GM21367 (cell line): ENCODE data around the gene CCDC158.
"Not testable (repeated sequence)": the region's sequence is repeated elsewhere in the genome, so short reads cannot be mapped to it uniquely, and the experiment has no call there.

Experiments
- ATAC-seq: cut with Tn5 transposase; IDR thresholded peaks from one replicate; pipeline ENCODE4 v1.9.1; 2021; ENCODE audit not compliant: unreplicated experiment

Gene CCDC158

DNA sequence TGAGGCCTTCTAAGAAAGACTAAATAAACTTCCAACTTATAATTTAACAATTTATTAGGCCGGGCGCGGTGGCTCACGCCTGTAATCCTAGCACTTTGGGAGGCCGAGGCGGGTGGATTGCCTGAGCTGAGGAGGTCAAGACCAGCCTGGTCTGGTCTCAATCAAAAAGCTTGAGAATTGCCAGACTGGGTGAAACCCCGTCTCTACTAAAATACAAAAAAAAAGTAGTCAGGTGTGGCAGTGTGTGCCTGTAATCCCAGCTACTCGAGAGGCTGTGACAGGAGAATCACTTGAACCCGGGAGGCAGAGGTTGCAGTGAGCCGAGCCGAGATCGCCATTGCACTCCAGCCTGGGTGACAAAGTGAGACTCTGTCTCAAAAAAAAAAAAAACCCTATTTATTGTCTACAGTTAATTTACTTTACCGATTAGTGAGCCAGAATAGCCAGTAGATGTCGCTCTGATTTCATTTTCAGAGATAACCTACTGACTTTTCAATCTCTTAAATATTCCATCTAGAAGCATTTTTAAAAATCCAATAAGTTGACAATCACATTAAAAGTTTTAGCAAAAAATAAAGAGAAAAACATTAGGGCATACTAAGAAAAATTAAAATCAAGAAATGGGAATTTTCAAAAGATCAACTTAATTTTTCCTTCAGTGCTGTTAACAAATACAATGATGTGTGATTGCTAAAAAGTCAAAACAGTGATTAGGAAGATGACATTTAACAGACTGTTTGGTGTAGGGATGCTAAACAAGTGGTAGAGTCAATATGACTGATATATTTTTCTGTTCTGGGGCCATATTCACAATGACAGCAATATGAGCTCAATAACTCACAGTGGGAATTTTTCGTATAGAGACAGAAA is 9.8 kb upstream of the CCDC158 start:
- ATAC-seq = no peak

DNA sequence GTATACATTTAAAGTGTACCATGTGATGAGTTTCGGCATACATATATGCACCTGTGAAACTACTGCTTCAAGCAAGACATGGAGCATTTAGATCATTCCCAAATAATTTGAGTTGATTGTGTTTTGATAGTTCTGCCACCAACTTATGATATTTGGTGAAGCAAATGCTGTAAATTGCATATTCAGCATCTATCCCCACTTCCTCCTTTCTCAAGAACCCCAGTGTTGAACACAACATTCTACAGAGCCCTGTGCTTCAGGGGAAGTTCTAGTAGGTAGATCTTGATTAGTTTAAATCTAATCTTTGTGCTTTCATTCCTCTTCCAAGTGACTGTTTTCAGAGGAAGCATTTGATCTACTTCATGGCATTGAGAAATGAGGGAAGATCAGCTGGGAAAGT is 8.7 kb upstream of the CCDC158 start:
- ATAC-seq = no peak

DNA sequence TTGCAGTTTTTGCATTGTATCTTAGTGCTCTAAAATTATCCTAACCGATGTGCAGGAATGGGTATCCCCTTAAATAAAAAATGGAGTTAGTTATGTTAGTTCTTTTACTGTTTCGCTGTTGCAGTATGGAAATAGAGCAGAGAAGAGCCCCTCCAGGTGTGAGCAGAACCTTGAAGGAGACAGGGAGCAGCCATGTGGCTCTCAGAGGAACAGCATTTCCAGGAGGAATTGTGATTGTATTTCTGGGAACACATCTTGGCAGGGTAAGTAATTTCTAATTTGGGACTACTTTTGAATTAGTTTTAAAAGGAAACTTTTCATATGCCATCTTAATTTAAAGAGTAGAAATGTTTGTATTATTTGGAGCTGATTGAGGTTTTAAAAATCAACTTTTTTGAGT is 5.3 kb upstream of the CCDC158 start:
- no peak for ATAC-seq

GRCh38 chr4:76423159-76423558 is 2.2 kb upstream of the CCDC158 start:
- ATAC-seq = not testable (repeated sequence)

- no peak for ATAC-seq
Measured at GRCh38 chr4:76420188-76420761, 666 bp downstream of the CCDC158 start.

DNA sequence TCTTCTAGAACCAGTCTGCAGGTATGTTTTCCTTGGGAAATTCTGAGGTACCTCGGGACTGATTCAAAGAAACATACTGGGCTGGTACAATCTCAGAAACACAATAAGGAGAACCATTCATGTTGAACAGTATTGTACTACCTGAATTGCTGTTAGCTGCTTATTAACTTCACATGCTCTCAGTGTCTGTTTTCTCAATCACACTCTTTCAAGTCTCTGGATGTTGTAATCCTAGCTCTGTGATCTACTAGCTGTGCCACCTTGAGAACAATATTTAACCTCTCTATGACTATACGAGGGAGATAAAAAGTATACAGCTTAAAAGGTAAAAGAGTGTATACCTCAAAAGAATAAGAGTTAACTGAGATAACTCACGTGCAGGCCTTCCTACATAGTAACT is 10.3 kb downstream of the CCDC158 start:
- ATAC-seq = no peak

DNA sequence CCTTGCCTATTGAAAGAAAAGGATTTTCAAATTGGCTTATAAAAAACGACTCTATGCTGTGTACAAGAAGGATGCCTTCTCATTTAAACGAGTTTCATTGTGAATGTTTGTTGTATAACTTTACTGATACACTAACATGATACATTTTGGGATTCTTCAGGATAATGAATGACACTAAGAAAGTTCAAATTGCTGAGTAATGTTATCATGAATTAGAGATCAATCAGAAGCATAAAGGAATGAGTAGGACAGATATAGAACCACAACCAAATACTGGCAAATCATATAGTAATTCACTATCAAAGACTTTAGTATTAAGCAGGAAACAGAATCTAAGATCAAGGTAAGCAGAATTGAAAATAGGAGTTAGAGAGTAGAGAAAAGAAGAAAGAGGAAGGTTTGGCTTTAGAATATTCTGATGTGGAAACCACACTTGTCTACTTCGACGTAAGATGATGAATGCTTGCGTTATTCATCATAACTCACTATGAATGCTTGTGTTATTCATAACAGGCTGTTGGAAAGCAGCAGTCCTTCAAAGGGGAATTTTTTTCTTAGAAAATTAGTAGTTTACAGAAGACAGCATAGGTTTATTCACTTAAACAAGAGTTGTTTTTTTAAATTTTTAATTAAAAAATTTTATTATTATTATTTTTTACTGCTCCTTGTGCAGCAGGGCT is 13.4 kb downstream of the CCDC158 start:
- no peak for ATAC-seq

DNA sequence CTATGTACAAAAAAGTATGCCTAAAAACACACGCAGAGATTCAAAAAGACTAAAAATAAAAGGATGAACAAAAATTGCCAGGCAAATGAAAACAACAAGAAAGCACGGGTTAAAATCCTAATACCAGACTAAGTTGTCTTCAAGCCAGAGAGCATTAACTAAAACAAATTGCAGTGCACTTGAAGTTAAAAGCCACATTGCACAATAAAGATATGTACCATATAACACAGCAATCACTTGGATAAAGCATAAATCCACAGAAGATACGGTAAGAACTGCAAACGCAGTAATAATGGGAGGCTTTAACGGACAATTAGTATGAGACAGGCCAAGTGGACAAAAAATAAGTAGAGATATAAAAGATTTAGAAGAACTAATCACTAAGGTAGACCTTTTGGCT is 14.9 kb downstream of the CCDC158 start:
- no peak for ATAC-seq

GRCh38 chr4:76401654-76402053 is 19.3 kb downstream of the CCDC158 start:
- no peak for ATAC-seq

- ATAC-seq = no peak
Measured at GRCh38 chr4:76388160-76388908, 32.6 kb downstream of the CCDC158 start.

DNA sequence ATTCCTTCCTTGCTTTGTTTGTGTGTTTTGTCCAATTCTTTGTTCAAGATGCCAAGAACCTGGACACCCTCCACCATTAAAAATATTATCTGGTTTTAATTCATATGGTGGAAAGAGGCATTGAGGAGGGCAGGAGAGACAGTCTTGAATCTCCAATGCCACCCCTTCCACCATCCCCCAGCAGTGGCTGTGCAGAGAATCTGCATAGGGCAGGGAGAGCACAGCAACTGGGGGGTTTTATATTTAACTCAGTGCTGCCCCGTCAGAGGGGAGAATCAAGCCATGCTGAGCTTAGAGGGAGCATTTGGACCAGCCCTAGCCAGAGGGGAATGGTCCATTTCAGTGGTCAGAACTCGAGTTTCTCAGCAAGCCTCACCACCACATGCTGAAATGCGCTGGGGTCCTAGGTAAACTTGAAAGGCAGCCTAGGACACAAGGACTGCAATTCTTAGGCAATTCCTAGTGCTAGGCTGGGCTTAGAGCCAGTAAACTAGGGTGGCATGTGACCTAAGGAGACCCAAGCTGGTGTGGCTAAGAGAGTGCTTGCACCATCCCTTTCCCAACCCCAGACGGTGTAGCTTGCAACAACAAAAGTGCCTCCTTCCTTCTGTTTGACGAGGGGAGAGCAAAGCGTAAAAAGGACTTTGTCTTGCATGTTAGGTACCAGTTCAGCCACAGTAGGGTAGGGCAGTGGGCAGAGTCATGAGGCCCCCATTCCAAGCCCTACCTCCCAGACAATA is 34.2 kb downstream of the CCDC158 start:
- no peak for ATAC-seq

- no peak for ATAC-seq
Measured at GRCh38 chr4:76385974-76386373, 35.0 kb downstream of the CCDC158 start.

DNA sequence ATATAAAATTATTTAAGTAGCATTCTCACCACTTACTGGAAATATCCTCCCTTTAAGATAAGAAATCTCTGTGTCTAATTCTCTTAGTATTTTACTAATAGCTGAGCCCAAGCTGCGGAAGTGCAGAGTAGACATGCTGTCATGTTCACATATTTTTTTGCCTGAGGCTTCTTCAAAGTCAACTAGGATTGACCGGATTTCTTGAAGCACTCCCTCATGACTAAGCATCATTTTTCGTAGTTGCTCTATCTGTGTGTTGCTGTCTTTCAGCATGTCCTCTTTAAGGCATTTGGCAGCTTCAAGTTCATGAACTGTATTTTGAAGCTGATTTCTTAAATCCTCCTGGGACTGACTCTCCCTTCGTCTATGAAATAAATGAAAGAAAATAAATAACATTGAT is 36.9 kb downstream of the CCDC158 start:
- no peak for ATAC-seq

- no peak for ATAC-seq
Measured at GRCh38 chr4:76383001-76383400, 37.9 kb downstream of the CCDC158 start.

DNA sequence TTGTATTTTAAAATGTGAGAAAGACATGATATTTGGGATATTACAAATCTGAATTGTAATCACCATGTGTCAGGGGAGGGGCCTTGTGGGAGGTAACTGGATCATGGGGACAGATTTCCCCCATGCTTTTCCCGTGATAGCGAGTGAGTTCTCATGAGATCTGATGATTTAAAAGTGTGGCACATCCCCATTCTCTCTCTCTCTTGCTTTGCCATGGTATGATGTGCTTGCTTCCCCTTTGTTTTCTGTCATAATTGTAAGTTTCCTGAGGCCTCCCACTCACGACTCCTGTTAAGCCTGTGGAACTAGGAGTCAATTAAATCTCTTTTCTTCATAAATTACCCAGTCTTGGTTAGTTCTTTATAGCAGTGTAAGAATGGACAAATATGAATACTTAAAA is 39.0 kb downstream of the CCDC158 start:
- no peak for ATAC-seq

GRCh38 chr4:76380561-76380960 is 40.4 kb downstream of the CCDC158 start:
- no peak for ATAC-seq

DNA sequence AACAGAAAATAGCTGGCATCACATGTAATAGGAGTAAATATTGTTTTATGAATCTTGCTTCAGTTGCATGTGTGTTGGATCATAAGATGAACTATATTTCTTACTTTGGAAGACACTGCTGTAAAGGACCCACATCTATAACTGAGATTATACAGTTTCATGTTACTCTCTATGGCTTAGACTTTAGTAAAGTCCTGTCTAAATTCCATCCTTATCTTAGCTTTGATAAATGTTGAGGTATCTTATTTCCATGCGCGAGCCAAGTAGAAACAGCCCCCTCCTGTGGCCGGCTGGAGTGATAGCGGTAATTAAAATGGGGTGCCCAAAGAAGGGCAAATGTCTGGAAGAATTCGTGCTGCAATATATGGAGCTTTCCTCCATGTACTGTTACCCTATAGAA is 43.0 kb downstream of the CCDC158 start:
- no peak for ATAC-seq

DNA sequence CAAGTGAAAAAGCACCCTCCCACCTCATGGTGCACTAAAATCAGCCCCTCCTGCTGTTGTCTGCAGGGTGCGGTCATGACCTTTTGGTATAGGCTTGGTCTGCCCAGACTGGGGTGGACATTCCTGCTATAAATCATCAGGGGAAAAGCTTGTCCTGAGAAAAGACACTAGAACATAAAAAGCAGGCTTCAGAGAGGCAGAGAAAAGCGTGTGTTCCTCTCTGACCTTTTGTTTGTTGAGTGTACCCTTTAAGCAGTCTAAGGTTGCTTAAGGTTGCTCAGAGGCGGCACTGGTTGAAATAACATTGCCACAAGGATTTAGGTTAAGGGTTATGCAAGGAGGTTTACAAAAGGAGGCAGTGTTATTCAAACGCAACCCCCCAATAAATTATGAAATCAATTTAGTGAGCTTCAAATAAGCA is 43.5 kb downstream of the CCDC158 start:
- ATAC-seq = no peak

- no peak for ATAC-seq
Measured at GRCh38 chr4:76376534-76376933, 44.4 kb downstream of the CCDC158 start.

DNA sequence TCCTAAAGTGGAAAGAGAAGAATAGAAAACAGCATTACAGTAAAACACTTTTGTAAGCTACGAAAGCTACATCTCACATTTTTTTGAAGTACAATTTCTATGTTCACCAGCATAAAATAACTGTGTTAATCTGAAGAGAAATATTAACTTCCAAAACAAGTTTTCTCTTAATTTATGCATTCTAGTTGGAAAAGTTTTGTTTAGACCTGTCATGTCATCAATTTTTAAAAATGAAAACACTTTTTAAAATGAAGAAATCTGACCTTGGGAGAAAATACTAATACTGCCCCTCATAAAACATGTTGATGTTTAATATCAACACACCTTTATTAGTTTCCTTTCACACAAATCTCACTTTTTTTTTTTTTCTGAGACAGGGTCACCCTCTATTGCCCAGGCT is 45.2 kb downstream of the CCDC158 start:
- ATAC-seq = no peak

DNA sequence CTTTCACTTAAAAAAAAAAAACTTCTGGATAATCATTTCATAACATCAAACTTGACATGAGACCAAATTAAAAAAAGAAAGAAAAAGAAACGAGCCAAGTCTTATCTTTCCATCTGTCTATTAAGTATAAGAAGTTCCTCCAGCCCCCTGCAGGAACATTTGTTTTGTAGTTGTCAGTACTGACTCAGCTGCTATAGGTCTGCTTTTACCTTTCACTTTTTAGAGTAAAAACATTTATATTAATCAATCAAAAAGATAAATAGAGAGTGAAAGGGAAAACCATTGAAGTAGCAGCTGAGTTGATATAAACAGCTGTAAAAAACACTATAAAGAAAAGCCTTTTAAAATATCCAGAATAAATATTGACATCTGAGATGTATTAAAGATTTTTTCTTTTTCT is 46.1 kb downstream of the CCDC158 start:
- ATAC-seq = no peak
